HepG2 (cell line): ENCODE data around the gene PFKP. TPM values are rescaled to one million over a fixed set of nuclear protein-coding genes. Genes with fewer than 3 reads are reported as not detected.
"Not testable (repeated sequence)": the region's sequence is repeated elsewhere in the genome, so short reads cannot be mapped to it uniquely, and the experiment has no call there.

ENCODE experiments used
- ATAC-seq: fragments of 200-7000 bp; cut with Tn5 transposase; 3 replicates; pipeline ENCODE4 v1.9.1; 2020; ENCODE audit warnings: mild to moderate bottlenecking, moderate library complexity
- BruUV-seq: library from RNA; stranded (reverse); fragments of 400-500 nt; replicated peaks from 2 replicates; lab custom pipeline; 2021; lab: Mats Ljungman, UMichigan
- CTCF ChIA-PET: fragments of 300-600 bp; formaldehyde crosslinking; extraction: SDS; loops from one replicate; lab custom pipeline; 2021; ENCODE audit warnings: low total read pairs, inconsistent platforms, low intra/inter-chr PET ratio; lab: Yijun Ruan, JAX
- POLR2A ChIA-PET: fragments of 350-600 bp; sonication (Branson Sonifier 250); formaldehyde crosslinking; loops from one replicate; lab custom pipeline; 2020; ENCODE audit warnings: antibody characterized with exemption, inconsistent platforms; lab: Yijun Ruan, JAX
- DNase-seq: peaks from one replicate; pipeline ENCODE4 v3.0.0-alpha.2; 2015; ENCODE audit warnings: low spot score
- FAIRE-seq: peaks from 3 replicates; lab custom pipeline; 2011; peaks lifted over from hg19 to GRCh38; lab: Jason Lieb, UNC
- H2AFZ ChIP-seq: one replicate; pipeline ENCODE4 v1.6.1; 2011; ENCODE audit warnings: low read length, inconsistent platforms
- H3K27ac ChIP-seq: fragments of 300-600 bp; 3 replicates; pipeline ENCODE4 v1.8.0; 2011; ENCODE audit warnings: mixed run types, mild to moderate bottlenecking, mixed read lengths, low read length, inconsistent platforms; ENCODE audit not compliant: insufficient read depth; ENCODE audit errors: extremely low read length
- H3K27me3 ChIP-seq, 2 experiments: fragments of 200-600 bp in 1 of 2; 2 replicates in 1 of 2; 3 replicates in 1 of 2; pipeline versions ENCODE4 v1.6.0 to v1.8.0; 2011; ENCODE audit warnings: low read length in 2 of 2, mild to moderate bottlenecking in 2 of 2, moderate library complexity in 2 of 2, inconsistent platforms in 1 of 2; ENCODE audit not compliant: insufficient read depth in 2 of 2, control insufficient read depth in 1 of 2
- H3K36me3 ChIP-seq, 2 experiments: fragments of 200-600 bp in 1 of 2; replicated peaks in 1 of 2; 2 replicates in 1 of 2; 3 replicates in 1 of 2; pipeline versions ENCODE4 v1.5.1 to v1.8.0; 2011; ENCODE audit warnings: low read length in 2 of 2, inconsistent platforms in 1 of 2; ENCODE audit not compliant: insufficient read depth in 2 of 2, control insufficient read depth in 1 of 2
- H3K4me1 ChIP-seq: 2 replicates; pipeline ENCODE4 v1.5.1; 2012; ENCODE audit warnings: low read length, inconsistent platforms; ENCODE audit not compliant: insufficient read depth
- H3K4me2 ChIP-seq: 2 replicates; pipeline ENCODE4 v1.6.0; 2011; ENCODE audit warnings: low read depth, low read length, inconsistent platforms
- H3K4me3 ChIP-seq, 3 experiments: fragments of 200-600 bp in 1 of 3; sonication (generic), shearing (Covaris generic) in 1 of 3; replicated peaks in 1 of 3; 2 replicates each; pipeline ENCODE4 v1.5.1; 2011 to 2016; ENCODE audit warnings: low read length in 3 of 3, inconsistent platforms in 2 of 3, low read depth in 2 of 3, mild to moderate bottlenecking in 2 of 3, control low read depth in 1 of 3, mixed read lengths in 1 of 3; ENCODE audit not compliant: insufficient read depth in 1 of 3
- H3K79me2 ChIP-seq: one replicate; pipeline ENCODE4 v1.6.1; 2011; ENCODE audit warnings: low read length, inconsistent platforms; ENCODE audit not compliant: insufficient read depth
- H3K9ac ChIP-seq: 2 replicates; pipeline ENCODE4 v1.6.0; 2011; ENCODE audit warnings: mild to moderate bottlenecking, low read depth, low read length, inconsistent platforms; ENCODE audit not compliant: insufficient read depth
- H3K9me3 ChIP-seq: 2 replicates; pipeline ENCODE4 v1.5.1; 2012; ENCODE audit warnings: mild to moderate bottlenecking, low read length
- H4K20me1 ChIP-seq: 2 replicates; pipeline ENCODE4 v1.6.0; 2011; ENCODE audit warnings: inconsistent platforms, mild to moderate bottlenecking, low read length, moderate library complexity; ENCODE audit not compliant: insufficient read depth
- ARHGAP35 ChIP-seq: sonication (generic); formaldehyde crosslinking; IDR thresholded peaks from 2 replicates; pipeline ENCODE4 v1.9.0; 2022; ENCODE audit warnings: mild to moderate bottlenecking, inconsistent platforms, moderate library complexity, missing genetic modification reagents, borderline replicate concordance
- BHLHE40 ChIP-seq: IDR thresholded peaks from 2 replicates; pipeline ENCODE4 v1.6.1; 2011; ENCODE audit warnings: low read length, improper control_type of control experiment
- CEBPG ChIP-seq: IDR thresholded peaks from 2 replicates; pipeline ENCODE4 v1.6.1; 2016
- KLF15 ChIP-seq: sonication (generic); formaldehyde crosslinking; IDR thresholded peaks from 2 replicates; pipeline ENCODE4 v1.8.1; 2023; ENCODE audit warnings: borderline replicate concordance, mild to moderate bottlenecking, inconsistent platforms, missing genetic modification reagents, mixed read lengths
- KLF9 ChIP-seq: IDR thresholded peaks from 2 replicates; pipeline ENCODE4 v1.6.1; 2016; ENCODE audit warnings: low read depth
- PITX1 ChIP-seq: sonication (generic); formaldehyde crosslinking; IDR thresholded peaks from 2 replicates; pipeline ENCODE4 v1.5.1; 2020; ENCODE audit warnings: mild to moderate bottlenecking, missing genetic modification reagents
- PRMT3 ChIP-seq: sonication (generic); formaldehyde crosslinking; IDR thresholded peaks from 2 replicates; pipeline ENCODE4 v1.8.1; 2022; ENCODE audit warnings: low read depth, mild to moderate bottlenecking, moderate library complexity, missing genetic modification reagents, borderline replicate concordance
- ZFP36 ChIP-seq: fragments of 150-350 bp; IDR thresholded peaks from 2 replicates; pipeline ENCODE4 v1.6.1; 2018; ENCODE audit warnings: borderline replicate concordance, low read length, low read depth; ENCODE audit not compliant: partially characterized antibody
- ZNF775 ChIP-seq: sonication (generic); formaldehyde crosslinking; IDR thresholded peaks from 2 replicates; pipeline ENCODE4 v1.4.0; 2020; ENCODE audit warnings: missing genetic modification reagents, mild to moderate bottlenecking, moderate library complexity, borderline replicate concordance
- WGBS: methylation state at CpG from one replicate; pipeline ENCODE4 v1.1.6; 2017; ENCODE audit warnings: low lambda C conversion rate; 5-methylcytosine and 5-hydroxymethylcytosine counted together
- in situ Hi-C: cut with HindIII; loops from 2 replicates; pipeline ENCODE4 v1.10.0; 2017; ENCODE audit warnings: low pct_unique_long_range_greater_than_20kb; ENCODE audit not compliant: extremely low pct_ligation_motif_present
- intact Hi-C: fragments of 100-400 bp; cut with micrococcal nuclease; formaldehyde crosslinking; loops from one replicate; pipeline ENCODE4 v1.10.0; 2022; ENCODE audit not compliant: unreplicated experiment
- polyA plus RNA-seq, 8 experiments: library from polyadenylated mRNA; depleted of rRNA in 3 of 8; stranded (reverse) in 7 of 8; unstranded in 1 of 8; fragments of >200 nt; fragmentation: Illumina TruSeq in 4 of 8; extraction: Trizol in 4 of 8; gene quantifications; 2 replicates each; pipeline versions ENCODE4 v1.2.1 to v1.2.3, GENCODE V29; 2011 to 2016; ENCODE audit warnings: low read depth in 4 of 8, missing spikeins in 1 of 8, mixed read lengths in 1 of 8; ENCODE audit not compliant: insufficient read depth in 1 of 8
- total RNA-seq, 5 experiments: library from RNA; depleted of rRNA; stranded (reverse); fragments of >200 nt; fragmentation: Illumina TruSeq; extraction: Trizol; gene quantifications; 2 replicates each; pipeline ENCODE4 v1.2.3, GENCODE V29; 2016; ENCODE audit warnings: low read depth in 1 of 5
- TF ChIP-seq, protein P1 (sequence below): sonication (generic); formaldehyde crosslinking; IDR thresholded peaks from 2 replicates; pipeline ENCODE4 v1.8.0; 2022; ENCODE audit warnings: mild to moderate bottlenecking, missing genetic modification reagents, moderate library complexity
- TF ChIP-seq, protein P2 (sequence below): sonication (generic); formaldehyde crosslinking; IDR thresholded peaks from 2 replicates; pipeline ENCODE4 v1.9.0; 2021; ENCODE audit warnings: missing genetic modification reagents, borderline replicate concordance

Gene PFKP
- total and polyA plus RNA-seq, 2 of the 13 experiments (the other 11 are each of a cell fraction or from before 2014, with no cell fraction given): 0.80 to 2.4 TPM

DNA sequence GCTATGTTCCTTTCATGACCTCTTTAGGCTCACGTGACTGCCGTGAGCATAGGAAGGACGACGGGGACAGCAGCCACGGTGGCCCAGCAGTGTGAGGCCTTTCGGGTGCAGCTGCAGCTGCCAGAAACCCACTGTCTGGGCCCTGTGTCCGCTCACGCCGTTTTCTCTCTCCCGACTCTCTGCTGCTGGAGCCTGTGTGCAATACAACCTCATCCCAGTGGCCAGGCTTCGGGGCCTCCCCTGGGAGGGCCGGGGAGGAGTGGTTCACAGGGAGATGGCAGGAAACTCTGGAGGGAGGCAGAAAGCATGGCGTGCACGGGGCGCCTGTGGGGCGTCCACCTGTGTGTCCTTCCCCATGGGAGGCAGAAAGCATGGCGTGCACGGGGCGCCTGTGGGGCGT is 38.6 kb downstream of the PFKP start:
- no peak overlapping the region for H2AFZ ChIP-seq
- WGBS: 65% methylated on average over 5 of the region's 20 CpGs
- 0 out of 2 replicates have a peak, but pooled peaks cover 2% of the 10 kb centered on the region for H4K20me1 ChIP-seq
- TF ChIP-seq ARHGAP35: no peak
- TF ChIP-seq, protein P1, sequence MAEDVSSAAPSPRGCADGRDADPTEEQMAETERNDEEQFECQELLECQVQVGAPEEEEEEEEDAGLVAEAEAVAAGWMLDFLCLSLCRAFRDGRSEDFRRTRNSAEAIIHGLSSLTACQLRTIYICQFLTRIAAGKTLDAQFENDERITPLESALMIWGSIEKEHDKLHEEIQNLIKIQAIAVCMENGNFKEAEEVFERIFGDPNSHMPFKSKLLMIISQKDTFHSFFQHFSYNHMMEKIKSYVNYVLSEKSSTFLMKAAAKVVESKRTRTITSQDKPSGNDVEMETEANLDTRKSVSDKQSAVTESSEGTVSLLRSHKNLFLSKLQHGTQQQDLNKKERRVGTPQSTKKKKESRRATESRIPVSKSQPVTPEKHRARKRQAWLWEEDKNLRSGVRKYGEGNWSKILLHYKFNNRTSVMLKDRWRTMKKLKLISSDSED: no peak
- TF ChIP-seq PITX1: no peak
- TF ChIP-seq KLF9 (CRISPR knock-in tag): no peak
- no peak for TF ChIP-seq ZFP36
- TF ChIP-seq PRMT3 (CRISPR knock-in tag): no peak
- TF ChIP-seq CEBPG (CRISPR knock-in tag): no peak
- no peak for TF ChIP-seq KLF15 (CRISPR knock-in tag)
- TF ChIP-seq, protein P2, sequence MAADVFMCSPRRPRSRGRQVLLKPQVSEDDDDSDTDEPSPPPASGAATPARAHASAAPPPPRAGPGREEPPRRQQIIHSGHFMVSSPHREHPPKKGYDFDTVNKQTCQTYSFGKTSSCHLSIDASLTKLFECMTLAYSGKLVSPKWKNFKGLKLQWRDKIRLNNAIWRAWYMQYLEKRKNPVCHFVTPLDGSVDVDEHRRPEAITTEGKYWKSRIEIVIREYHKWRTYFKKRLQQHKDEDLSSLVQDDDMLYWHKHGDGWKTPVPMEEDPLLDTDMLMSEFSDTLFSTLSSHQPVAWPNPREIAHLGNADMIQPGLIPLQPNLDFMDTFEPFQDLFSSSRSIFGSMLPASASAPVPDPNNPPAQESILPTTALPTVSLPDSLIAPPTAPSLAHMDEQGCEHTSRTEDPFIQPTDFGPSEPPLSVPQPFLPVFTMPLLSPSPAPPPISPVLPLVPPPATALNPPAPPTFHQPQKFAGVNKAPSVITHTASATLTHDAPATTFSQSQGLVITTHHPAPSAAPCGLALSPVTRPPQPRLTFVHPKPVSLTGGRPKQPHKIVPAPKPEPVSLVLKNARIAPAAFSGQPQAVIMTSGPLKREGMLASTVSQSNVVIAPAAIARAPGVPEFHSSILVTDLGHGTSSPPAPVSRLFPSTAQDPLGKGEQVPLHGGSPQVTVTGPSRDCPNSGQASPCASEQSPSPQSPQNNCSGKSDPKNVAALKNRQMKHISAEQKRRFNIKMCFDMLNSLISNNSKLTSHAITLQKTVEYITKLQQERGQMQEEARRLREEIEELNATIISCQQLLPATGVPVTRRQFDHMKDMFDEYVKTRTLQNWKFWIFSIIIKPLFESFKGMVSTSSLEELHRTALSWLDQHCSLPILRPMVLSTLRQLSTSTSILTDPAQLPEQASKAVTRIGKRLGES (CRISPR knock-in tag): no peak
- no peak for TF ChIP-seq ZNF775 (CRISPR knock-in tag)
- TF ChIP-seq BHLHE40: no peak
- H3K9me3 ChIP-seq: no peaks in the 10 kb centered on the region
- intact Hi-C loops: no loop called here
- in situ Hi-C loops: no loop called here
- ATAC-seq (peak; percentile 34; the same call in 2 of the 3 replicates), DNase-seq (no peak), FAIRE-seq (no peak)
- ChIA-PET POLR2A (no interaction called here), CTCF (no interaction called here)
- no peak overlapping the region for H3K4me3 ChIP-seq
- no peaks in the 10 kb centered on the region for H3K79me2 ChIP-seq
- no peak overlapping the region for H3K4me2 ChIP-seq
- H3K4me1 ChIP-seq: peaks cover 8% of the 10 kb centered on the region; the same call in 1 of the 2 replicates
- H3K36me3 ChIP-seq: no peaks in the 10 kb centered on the region
- BruUV-seq: no TSS peak
- no peaks in the 10 kb centered on the region for H3K27me3 ChIP-seq
- H3K9ac ChIP-seq: no peak overlapping the region
- H3K27ac ChIP-seq: no peak overlapping the region

DNA sequence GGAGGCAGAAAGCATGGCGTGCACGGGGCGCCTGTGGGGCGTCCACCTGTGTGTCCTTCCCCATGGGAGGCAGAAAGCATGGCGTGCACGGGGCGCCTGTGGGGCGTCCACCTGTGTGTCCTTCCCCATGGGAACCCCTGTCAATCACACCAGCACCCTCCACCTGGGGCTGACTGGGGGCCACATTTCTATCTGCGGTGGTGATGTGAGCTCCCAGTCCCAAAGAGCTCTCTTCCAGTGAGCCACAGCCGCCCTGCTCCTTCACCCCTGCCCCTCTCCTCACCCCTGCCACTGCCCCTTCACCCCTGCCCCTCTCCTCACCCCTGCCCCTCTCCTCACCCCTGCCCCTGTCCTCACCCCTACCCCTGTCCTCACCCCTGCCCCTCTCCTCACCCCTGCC is 39.0 kb downstream of the PFKP start:
- H3K4me3 ChIP-seq, H3K9ac ChIP-seq, intact Hi-C loops, DNase-seq, H3K27me3 ChIP-seq, POLR2A ChIA-PET, BruUV-seq, H3K36me3 ChIP-seq, CTCF ChIA-PET, H3K27ac ChIP-seq, H3K79me2 ChIP-seq, H4K20me1 ChIP-seq, H2AFZ ChIP-seq, in situ Hi-C loops, H3K4me1 ChIP-seq, ATAC-seq, H3K4me2 ChIP-seq, FAIRE-seq, H3K9me3 ChIP-seq: not testable (repeated sequence)
- 89% methylated on average over 3 of the region's 10 CpGs for WGBS
